ENCODE results near the gene TIMM29. TPM values are rescaled to one million over a fixed set of nuclear protein-coding genes. Genes with fewer than 3 reads are reported as not detected.
A peak's percentile ranks its signal among the peaks of the same experiment; 100 is the strongest.

The TIMM29 gene
- total and polyA plus RNA-seq, 9 of the 15 experiments (the other 6 are each of a cell fraction or from before 2014, with no cell fraction given): 2.4 to 29.4 (median 16.3) TPM

- TF ChIP-seq ZNF766 (CRISPR knock-in tag; conservative IDR thresholded peaks at IDR 0.05): peak; percentile 99
- no peak for TF ChIP-seq ZFP1 (CRISPR knock-in tag; IDR thresholded peaks at IDR 0.05)
- peak; percentile 72 for TF ChIP-seq POLR2H (tag; IDR thresholded peaks at IDR 0.05; ENCODE audit: low read depth)
- TF ChIP-seq L3MBTL2 (IDR thresholded peaks at IDR 0.05): peak; percentile 97
- no peak for TF ChIP-seq ZNF830 (CRISPR knock-in tag; IDR thresholded peaks at IDR 0.05)
- no peak for TF ChIP-seq PBX2 (CRISPR knock-in tag; IDR thresholded peaks at IDR 0.05; ENCODE audit: low read depth)
- no peak for TF ChIP-seq PBX2 (tag; conservative IDR thresholded peaks at IDR 0.05; ENCODE audit: low read depth)
- TF ChIP-seq ZNF395 (CRISPR knock-in tag; IDR thresholded peaks at IDR 0.05): peak; percentile 99
- TF ChIP-seq RFX5 (IDR thresholded peaks at IDR 0.05; ENCODE audit: low read depth, low read length): no peak
- TF ChIP-seq ERF (CRISPR knock-in tag; IDR thresholded peaks at IDR 0.05): no peak; the same call in 1 of the 2 replicates
- TF ChIP-seq PRPF4 (IDR thresholded peaks at IDR 0.05; ENCODE audit: insufficient read depth, low read depth, low read length, poor library complexity, severe bottlenecking): no peak
- TF ChIP-seq POLR2G (IDR thresholded peaks at IDR 0.05; ENCODE audit: low read depth, low read length): peak; percentile 93
- TF ChIP-seq HNRNPUL1 (IDR thresholded peaks at IDR 0.05; ENCODE audit: low read length): no peak
- TF ChIP-seq PHF8 (IDR thresholded peaks at IDR 0.05; ENCODE audit: borderline replicate concordance, low read length): peak; percentile 89
- TF ChIP-seq TSHZ1 (CRISPR knock-in tag; IDR thresholded peaks at IDR 0.05): no peak
Observed at GRCh38 chr19:10960314-10961072, 31.9 kb downstream of the TIMM29 start, which contains the start of gene SMARCA4 (continued).

All from K562 (cell line).